ENCODE data around the gene MEP1B.

Gene MEP1B

DNA sequence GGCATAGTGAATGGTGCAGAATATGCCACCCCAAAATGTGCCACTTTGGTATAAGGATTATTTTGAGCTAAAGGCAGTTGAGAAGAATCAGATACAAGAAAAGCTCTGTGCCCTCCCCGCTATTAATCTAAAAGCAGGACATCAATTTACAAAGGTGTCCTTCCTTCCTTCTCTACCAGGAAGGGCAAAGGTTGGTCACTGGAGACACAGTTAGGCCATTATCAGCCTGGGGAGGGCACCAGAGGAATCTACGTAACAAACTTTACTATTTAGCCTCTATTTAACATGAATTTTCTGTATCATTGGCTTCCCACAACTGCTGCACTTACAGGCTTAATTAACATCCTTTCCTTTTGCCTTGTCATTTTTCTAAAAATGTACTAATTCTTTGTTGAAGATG, 52.6 kb downstream of the MEP1B start:
- no peak overlapping the region for H4K8ac ChIP-seq (ENCODE audit: low read depth, low read length)
- H3K79me1 ChIP-seq (ENCODE audit: low read length), result no peaks in the 10 kb centered on the region
- no peak overlapping the region for H3K9ac ChIP-seq (ENCODE audit: low read length)
- H3K4me3 ChIP-seq (ENCODE audit: low read depth, low read length), result no peak overlapping the region
- H2BK5ac ChIP-seq (ENCODE audit: low read depth, low read length, poor library complexity), result no peak overlapping the region
- H3K4me1 ChIP-seq (ENCODE audit: control insufficient read depth in 1 of 2, insufficient read depth in 2 of 2, low read length in 2 of 2), result no peaks in the 10 kb centered on the region
- no peak overlapping the region for H3K14ac ChIP-seq (ENCODE audit: low read length)
- no peak overlapping the region for H2BK12ac ChIP-seq (ENCODE audit: low read length)
- H3K4me2 ChIP-seq (ENCODE audit: low read length), result no peak overlapping the region
- H3K9me3 ChIP-seq (ENCODE audit: insufficient read depth, low read depth, low read length), result no peaks in the 10 kb centered on the region
- H4K12ac ChIP-seq (ENCODE audit: low read depth, low read length), result no peak overlapping the region
- no peak overlapping the region for H3K23ac ChIP-seq (ENCODE audit: low read length)
- no peak overlapping the region for H2AFZ ChIP-seq (ENCODE audit: insufficient read depth, low read length, poor library complexity)
- no peak overlapping the region for H2AK5ac ChIP-seq (ENCODE audit: low read length)
- no peaks in the 10 kb centered on the region for H3K79me2 ChIP-seq (ENCODE audit: control insufficient read depth, insufficient read depth, low read length, poor library complexity)
- DNase-seq, result no peak
- no peak overlapping the region for H2BK120ac ChIP-seq (ENCODE audit: insufficient read depth, low read length, poor library complexity)
- no peak overlapping the region for H4K91ac ChIP-seq (ENCODE audit: low read depth, low read length)
- H3K36me3 ChIP-seq (ENCODE audit: control insufficient read depth in 1 of 2, insufficient read depth in 2 of 2, low read length in 2 of 2), result no peaks in the 10 kb centered on the region
- no peak overlapping the region for H3K18ac ChIP-seq (ENCODE audit: low read length)
- no peak overlapping the region for H3K4ac ChIP-seq (ENCODE audit: low read depth, low read length)
- no peaks in the 10 kb centered on the region for H3K27me3 ChIP-seq (ENCODE audit: insufficient read depth, low read length)
- no CpG with 5 or more reads among the region's 2 CpGs for WGBS (ENCODE audit: extremely low coverage, insufficient coverage, insufficient read length)
- H3K27ac ChIP-seq (ENCODE audit: low read depth, low read length), result no peak overlapping the region

DNA sequence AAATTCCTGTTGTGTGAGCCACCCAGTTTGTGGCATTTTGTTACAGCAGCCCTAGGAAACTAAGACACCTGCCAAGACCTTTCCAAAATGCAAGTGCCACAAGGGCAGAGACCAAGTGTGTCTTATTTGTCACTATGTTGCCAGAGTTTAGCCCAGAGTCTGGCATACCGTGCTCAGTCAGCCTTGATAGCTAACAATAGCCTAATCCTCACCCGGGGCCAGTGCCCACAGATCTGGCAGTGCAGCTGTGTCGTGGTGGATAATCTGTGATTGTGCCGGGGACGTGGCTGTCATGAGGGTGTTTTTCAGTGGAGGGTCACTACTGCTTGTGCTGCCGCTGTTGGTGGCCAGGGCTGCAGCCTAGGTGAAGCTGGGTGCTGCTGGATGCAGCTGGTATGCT, 53.5 kb downstream of the MEP1B start:
- no peak overlapping the region for H3K4me2 ChIP-seq (ENCODE audit: low read length)

DNA sequence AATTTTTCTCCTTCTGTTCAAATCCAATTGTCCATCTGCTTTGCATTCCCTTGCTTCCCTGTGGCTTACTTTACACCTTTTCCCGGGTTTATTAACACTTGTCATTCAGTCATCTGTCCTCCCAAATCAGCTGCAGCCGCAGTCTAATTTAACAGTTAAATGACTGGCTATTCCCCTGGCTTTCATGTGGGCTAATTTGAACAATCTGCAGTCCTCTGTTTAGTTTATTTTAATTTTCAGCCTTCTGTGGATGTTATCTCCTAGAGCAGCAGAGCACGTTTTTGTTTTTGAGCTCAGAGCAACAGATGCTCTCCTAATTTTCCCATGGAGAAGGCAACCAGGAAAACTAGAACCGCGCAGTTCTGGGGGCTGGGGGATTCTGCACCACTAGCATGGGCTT, 55.0 kb downstream of the MEP1B start:
- no peak overlapping the region for H3K27ac ChIP-seq (ENCODE audit: low read depth, low read length)
- H3K4me1 ChIP-seq (ENCODE audit: control insufficient read depth in 1 of 2, insufficient read depth in 2 of 2, low read length in 2 of 2), result no peaks in the 10 kb centered on the region
- no peak overlapping the region for H2AK5ac ChIP-seq (ENCODE audit: low read length)
- no peak overlapping the region for H2BK5ac ChIP-seq (ENCODE audit: low read depth, low read length, poor library complexity)
- no peak overlapping the region for H3K9ac ChIP-seq (ENCODE audit: low read length)
- no peak overlapping the region for H4K91ac ChIP-seq (ENCODE audit: low read depth, low read length)
- H3K9me3 ChIP-seq (ENCODE audit: insufficient read depth, low read depth, low read length), result no peaks in the 10 kb centered on the region
- H2BK12ac ChIP-seq (ENCODE audit: low read length), result no peak overlapping the region
- H3K4me3 ChIP-seq (ENCODE audit: low read depth, low read length), result no peak overlapping the region
- no peak overlapping the region for H3K18ac ChIP-seq (ENCODE audit: low read length)
- no peak overlapping the region for H2BK120ac ChIP-seq (ENCODE audit: insufficient read depth, low read length, poor library complexity)
- H3K14ac ChIP-seq (ENCODE audit: low read length), result no peak overlapping the region
- H3K36me3 ChIP-seq (ENCODE audit: control insufficient read depth in 1 of 2, insufficient read depth in 2 of 2, low read length in 2 of 2), result no peaks in the 10 kb centered on the region
- WGBS (ENCODE audit: extremely low coverage, insufficient coverage, insufficient read length), result no CpG with 5 or more reads among the region's 5 CpGs
- no peaks in the 10 kb centered on the region for H3K79me1 ChIP-seq (ENCODE audit: low read length)
- no peak overlapping the region for H3K4me2 ChIP-seq (ENCODE audit: low read length)
- no peak overlapping the region for H4K8ac ChIP-seq (ENCODE audit: low read depth, low read length)
- H4K12ac ChIP-seq (ENCODE audit: low read depth, low read length), result no peak overlapping the region
- DNase-seq, result no peak
- no peak overlapping the region for H2AFZ ChIP-seq (ENCODE audit: insufficient read depth, low read length, poor library complexity)
- H3K27me3 ChIP-seq (ENCODE audit: insufficient read depth, low read length), result no peaks in the 10 kb centered on the region
- no peak overlapping the region for H3K23ac ChIP-seq (ENCODE audit: low read length)
- H3K79me2 ChIP-seq (ENCODE audit: control insufficient read depth, insufficient read depth, low read length, poor library complexity), result no peaks in the 10 kb centered on the region
- no peak overlapping the region for H3K4ac ChIP-seq (ENCODE audit: low read depth, low read length)

More for the DNA sequence above, 53.5 kb downstream of the MEP1B start:
- H3K27ac ChIP-seq (ENCODE audit: low read depth, low read length), result no peak overlapping the region
- no peak overlapping the region for H3K18ac ChIP-seq (ENCODE audit: low read length)
- H4K91ac ChIP-seq (ENCODE audit: low read depth, low read length), result no peak overlapping the region
- no peak overlapping the region for H2BK12ac ChIP-seq (ENCODE audit: low read length)
- H3K4me1 ChIP-seq (ENCODE audit: control insufficient read depth in 1 of 2, insufficient read depth in 2 of 2, low read length in 2 of 2), result no peaks in the 10 kb centered on the region
- H3K4me3 ChIP-seq (ENCODE audit: low read depth, low read length), result no peak overlapping the region
- no peak overlapping the region for H3K14ac ChIP-seq (ENCODE audit: low read length)
- no peaks in the 10 kb centered on the region for H3K9me3 ChIP-seq (ENCODE audit: insufficient read depth, low read depth, low read length)
- no peaks in the 10 kb centered on the region for H3K79me1 ChIP-seq (ENCODE audit: low read length)
- no peak overlapping the region for H2BK120ac ChIP-seq (ENCODE audit: insufficient read depth, low read length, poor library complexity)
- H2BK5ac ChIP-seq (ENCODE audit: low read depth, low read length, poor library complexity), result no peak overlapping the region
- no peak for DNase-seq
- no peak overlapping the region for H3K9ac ChIP-seq (ENCODE audit: low read length)
- no CpG with 5 or more reads among the region's 6 CpGs for WGBS (ENCODE audit: extremely low coverage, insufficient coverage, insufficient read length)
- no peak overlapping the region for H2AK5ac ChIP-seq (ENCODE audit: low read length)
- no peaks in the 10 kb centered on the region for H3K36me3 ChIP-seq (ENCODE audit: control insufficient read depth in 1 of 2, insufficient read depth in 2 of 2, low read length in 2 of 2)
- no peak overlapping the region for H4K8ac ChIP-seq (ENCODE audit: low read depth, low read length)
- H3K4ac ChIP-seq (ENCODE audit: low read depth, low read length), result no peak overlapping the region
- no peak overlapping the region for H2AFZ ChIP-seq (ENCODE audit: insufficient read depth, low read length, poor library complexity)
- no peak overlapping the region for H3K23ac ChIP-seq (ENCODE audit: low read length)
- H3K79me2 ChIP-seq (ENCODE audit: control insufficient read depth, insufficient read depth, low read length, poor library complexity), result no peaks in the 10 kb centered on the region
- no peaks in the 10 kb centered on the region for H3K27me3 ChIP-seq (ENCODE audit: insufficient read depth, low read length)
- H4K12ac ChIP-seq (ENCODE audit: low read depth, low read length), result no peak overlapping the region

DNA sequence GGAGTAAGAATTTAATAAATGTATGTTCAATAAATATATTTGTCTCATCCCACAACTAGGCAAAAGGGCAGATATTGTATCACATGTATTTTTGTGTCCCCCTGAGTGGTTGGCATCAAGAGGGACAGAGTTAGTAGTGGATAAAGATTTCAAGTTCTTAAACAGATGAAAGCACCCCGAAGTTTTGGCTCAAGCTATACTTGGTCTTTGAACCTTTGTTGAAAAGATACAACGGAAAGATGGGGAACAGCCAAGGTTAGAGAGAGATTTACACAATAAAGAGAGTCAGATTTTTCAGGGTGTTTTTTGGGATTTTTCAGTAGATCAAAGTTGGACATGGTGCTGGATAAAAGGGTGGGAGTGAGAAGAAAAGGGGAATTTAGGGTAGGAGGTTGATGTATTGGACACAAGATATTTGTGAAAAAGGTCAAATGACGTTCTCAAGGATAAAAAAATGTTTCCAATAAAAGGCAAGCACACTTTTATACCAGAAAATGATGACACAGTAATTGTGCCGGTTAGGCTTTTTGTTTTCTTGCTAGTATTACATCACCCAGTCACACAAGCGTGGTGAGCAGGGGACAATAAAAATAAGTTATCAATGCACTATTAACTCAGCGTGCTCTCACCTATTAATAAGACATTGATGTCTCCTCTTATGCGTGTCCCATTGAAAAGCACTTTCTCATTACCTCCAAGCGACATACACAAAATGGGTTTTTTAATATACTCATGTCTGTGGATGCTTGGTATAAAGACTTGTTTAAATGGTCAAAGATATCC, 59.5 kb downstream of the MEP1B start:
- H4K8ac ChIP-seq (ENCODE audit: low read depth, low read length), result no peak overlapping the region
- no peak overlapping the region for H2AFZ ChIP-seq (ENCODE audit: insufficient read depth, low read length, poor library complexity)
- no peaks in the 10 kb centered on the region for H3K36me3 ChIP-seq (ENCODE audit: control insufficient read depth in 1 of 2, insufficient read depth in 2 of 2, low read length in 2 of 2)
- no peak overlapping the region for H3K14ac ChIP-seq (ENCODE audit: low read length)
- H3K4ac ChIP-seq (ENCODE audit: low read depth, low read length), result no peak overlapping the region
- no peak overlapping the region for H3K27ac ChIP-seq (ENCODE audit: low read depth, low read length)
- no peak overlapping the region for H4K12ac ChIP-seq (ENCODE audit: low read depth, low read length)
- H3K18ac ChIP-seq (ENCODE audit: low read length), result no peak overlapping the region
- no peak overlapping the region for H4K91ac ChIP-seq (ENCODE audit: low read depth, low read length)
- WGBS (ENCODE audit: extremely low coverage, insufficient coverage, insufficient read length), result no CpG with 5 or more reads among the region's 8 CpGs
- H3K79me2 ChIP-seq (ENCODE audit: control insufficient read depth, insufficient read depth, low read length, poor library complexity), result no peaks in the 10 kb centered on the region
- no peak overlapping the region for H3K4me3 ChIP-seq (ENCODE audit: low read depth, low read length)
- H2BK12ac ChIP-seq (ENCODE audit: low read length), result no peak overlapping the region
- H2BK5ac ChIP-seq (ENCODE audit: low read depth, low read length, poor library complexity), result no peak overlapping the region
- no peaks in the 10 kb centered on the region for H3K27me3 ChIP-seq (ENCODE audit: insufficient read depth, low read length)
- H3K9ac ChIP-seq (ENCODE audit: low read length), result no peak overlapping the region
- H3K23ac ChIP-seq (ENCODE audit: low read length), result no peak overlapping the region
- H3K4me2 ChIP-seq (ENCODE audit: low read length), result no peak overlapping the region
- H3K9me3 ChIP-seq (ENCODE audit: insufficient read depth, low read depth, low read length), result no peaks in the 10 kb centered on the region
- H2AK5ac ChIP-seq (ENCODE audit: low read length), result no peak overlapping the region
- no peak overlapping the region for H2BK120ac ChIP-seq (ENCODE audit: insufficient read depth, low read length, poor library complexity)
- no peak for DNase-seq
- peaks cover 2 to 4% of the 10 kb centered on the region in 2 experiments for H3K4me1 ChIP-seq (ENCODE audit: control insufficient read depth in 1 of 2, insufficient read depth in 2 of 2, low read length in 2 of 2)
- H3K79me1 ChIP-seq (ENCODE audit: low read length), result no peaks in the 10 kb centered on the region
